ENCODE measurements around the gene FRY.

FRY gene

DNA sequence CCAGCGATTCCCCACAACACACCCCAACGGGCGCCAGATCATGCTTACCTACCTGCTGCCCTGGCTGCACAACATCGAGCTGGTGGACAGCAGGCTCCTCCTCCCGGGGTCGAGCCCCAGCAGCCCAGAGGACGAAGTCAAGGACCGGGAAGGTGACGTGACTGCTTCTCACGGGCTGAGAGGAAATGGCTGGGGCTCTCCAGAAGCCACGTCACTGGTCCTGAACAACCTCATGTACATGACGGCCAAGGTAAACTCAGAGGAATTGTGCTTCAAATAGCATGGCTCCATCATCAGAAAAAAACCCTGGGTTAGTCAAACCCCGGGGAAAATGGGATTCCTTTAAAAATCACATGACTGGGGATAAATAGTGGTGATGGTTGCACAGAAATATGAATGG is 177.3 kb downstream of the FRY start:
- in situ Hi-C loops (cut with HindIII; ENCODE audit: low sequenced_read_pairs), result no loop called here

- in situ Hi-C loops (cut with HindIII; ENCODE audit: low sequenced_read_pairs), result no loop called here
Measured at GRCh38 chr13:32209652-32210051, 178.1 kb downstream of the FRY start.

GRCh38 chr13:32210101-32210500 is 178.5 kb downstream of the FRY start:
- in situ Hi-C loops (cut with HindIII; ENCODE audit: low sequenced_read_pairs), result no loop called here

DNA sequence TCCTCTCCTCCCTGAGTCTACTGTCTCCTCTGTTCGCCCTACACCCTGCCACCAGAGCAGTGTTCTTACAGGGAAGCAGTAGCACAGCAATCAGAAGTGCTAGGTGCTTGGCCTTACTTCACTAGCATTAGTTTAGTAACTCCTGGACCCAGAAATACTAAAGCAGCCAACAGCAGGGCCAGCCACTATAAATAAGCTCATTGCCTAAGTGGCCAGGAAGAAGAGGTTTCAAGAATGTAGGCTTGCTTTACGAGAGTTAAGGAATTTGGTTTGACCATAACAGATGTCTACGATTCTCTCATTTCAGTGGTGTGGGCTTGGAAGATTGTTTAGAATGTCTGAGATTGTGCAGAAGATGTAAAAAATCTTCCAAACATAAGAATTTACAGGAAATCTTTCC is 180.2 kb downstream of the FRY start:
- in situ Hi-C loops (cut with HindIII; ENCODE audit: low sequenced_read_pairs), result no loop called here

DNA sequence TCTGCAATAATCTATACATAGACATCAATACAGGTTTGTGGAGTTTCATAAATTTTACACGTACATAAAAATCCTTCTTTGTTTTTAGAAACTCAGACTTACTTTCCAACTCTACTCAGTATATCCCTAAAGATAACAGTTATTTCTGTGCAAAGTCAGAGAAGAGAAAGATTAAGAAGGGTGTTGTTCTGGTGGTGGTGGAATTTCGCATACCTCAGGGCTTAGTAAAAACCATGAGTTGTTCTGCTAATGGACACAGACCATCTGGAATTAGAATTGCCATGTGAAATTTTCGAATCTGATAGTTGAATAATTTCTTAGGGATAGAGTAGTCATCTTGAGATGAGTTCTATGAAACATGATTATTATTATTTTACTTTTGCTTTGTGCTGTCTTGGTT is 180.8 kb downstream of the FRY start:
- in situ Hi-C loops (cut with HindIII; ENCODE audit: low sequenced_read_pairs), result no loop called here

DNA sequence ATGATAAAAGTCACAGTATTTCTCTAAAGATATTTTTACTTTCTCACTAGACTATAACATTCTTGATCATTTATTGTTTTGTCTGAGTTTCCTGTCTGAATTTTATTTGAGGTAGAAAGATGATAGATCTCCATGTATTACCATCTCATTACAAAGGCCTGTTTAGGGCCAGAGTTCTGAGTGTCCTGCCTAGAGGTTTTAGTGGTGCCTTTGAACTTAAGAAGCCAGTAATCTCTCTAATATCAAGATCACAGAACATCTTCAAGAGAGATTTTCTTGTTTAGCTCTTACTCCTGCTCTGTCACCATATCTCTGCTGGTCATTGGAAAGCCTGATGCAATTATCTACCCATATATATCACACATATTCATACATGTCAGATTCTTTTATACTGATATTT is 182.1 kb downstream of the FRY start:
- in situ Hi-C loops (cut with HindIII; ENCODE audit: low sequenced_read_pairs), result no loop called here

DNA sequence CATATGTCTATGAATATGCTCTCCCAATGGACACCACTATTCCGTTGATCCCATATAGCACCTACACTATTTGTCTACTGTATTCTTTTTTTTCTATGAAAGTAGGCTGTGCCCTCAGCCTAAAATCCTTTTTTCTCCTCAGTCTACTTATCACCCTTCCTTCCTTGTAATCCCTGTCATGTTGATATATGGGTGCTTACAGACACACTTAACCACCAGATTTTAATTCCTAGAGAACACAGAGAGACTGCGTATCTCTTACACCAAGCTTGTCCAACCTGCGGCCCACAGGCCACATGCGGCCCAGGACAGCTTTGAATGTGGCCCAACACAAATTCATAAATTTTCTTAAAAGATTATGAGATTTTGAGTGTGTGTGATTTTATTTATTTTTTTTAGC is 182.5 kb downstream of the FRY start:
- in situ Hi-C loops (cut with HindIII; ENCODE audit: low sequenced_read_pairs), result no loop called here

- in situ Hi-C loops (cut with HindIII; ENCODE audit: low sequenced_read_pairs), result no loop called here
Measured at GRCh38 chr13:32216281-32216680, 184.7 kb downstream of the FRY start.

DNA sequence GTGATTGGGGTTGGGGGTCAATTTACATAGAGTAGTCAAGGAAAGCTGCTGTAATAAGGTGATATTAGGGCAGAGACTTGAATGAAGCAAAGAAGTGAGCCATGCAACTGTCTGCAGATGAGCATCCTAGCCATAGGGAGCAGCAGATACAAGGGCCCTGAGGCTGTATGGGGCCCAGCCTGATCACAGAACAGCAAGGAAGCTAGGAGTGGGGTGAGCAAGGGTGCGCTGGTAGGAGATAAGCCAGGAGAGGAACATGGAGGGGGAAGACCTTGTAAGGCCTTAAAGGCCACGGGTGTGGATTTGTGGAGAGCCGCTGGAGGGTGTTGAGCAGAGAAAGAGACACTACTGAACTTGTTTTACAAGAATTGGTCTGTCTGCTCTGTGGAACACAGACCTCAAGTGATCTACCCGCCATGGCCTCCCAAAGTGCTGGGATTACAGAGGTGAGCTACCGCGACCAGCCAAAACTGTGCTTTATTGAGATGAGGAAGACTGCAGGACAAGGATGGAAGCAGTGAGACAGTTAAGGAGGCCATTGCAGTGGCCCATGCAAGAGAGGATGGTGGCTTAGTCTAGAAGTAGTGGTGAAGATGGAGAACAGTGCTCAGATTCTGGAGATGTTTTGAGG is 190.6 kb downstream of the FRY start:
- in situ Hi-C loops (cut with HindIII; ENCODE audit: low sequenced_read_pairs), result no loop called here

DNA sequence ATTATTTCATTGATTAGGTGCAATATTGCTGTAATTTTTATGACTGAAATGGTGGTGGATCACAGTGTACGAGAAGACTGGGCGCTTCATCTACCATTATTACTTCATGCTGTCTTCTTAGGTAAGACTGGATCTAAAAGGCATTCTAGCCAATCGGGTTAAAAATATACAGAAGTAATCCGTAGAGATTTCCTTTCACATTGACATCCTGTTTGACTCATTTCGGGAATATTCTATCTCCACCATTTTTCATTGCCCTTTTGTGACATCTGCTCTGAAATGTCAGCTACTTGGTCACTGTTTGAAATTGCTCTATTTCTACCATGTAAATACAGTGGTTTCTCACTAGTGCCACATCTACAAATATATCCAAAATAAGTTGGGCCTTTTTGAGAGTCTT is 193.3 kb downstream of the FRY start:
- in situ Hi-C loops (cut with HindIII; ENCODE audit: low sequenced_read_pairs), result no loop called here

DNA sequence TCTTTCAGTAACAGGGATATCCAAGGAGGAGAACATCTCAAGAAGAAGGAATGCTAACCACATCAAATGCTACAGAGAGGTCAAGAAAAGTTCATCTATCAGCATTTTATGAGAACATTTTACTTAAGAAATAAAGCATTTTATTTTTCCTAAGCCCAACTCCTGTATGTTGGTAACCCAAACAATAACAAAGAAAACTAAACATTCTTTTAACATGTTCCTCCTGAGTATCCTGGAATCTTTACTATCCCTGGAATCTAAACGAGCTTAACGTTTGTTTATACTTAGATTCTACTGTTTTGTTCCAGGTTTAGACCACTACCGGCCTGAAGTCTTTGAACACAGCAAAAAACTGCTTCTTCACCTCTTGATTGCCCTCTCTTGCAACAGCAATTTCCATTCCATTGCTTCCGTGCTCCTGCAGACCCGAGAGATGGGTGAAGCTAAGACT is 193.9 kb downstream of the FRY start:
- in situ Hi-C loops (cut with HindIII; ENCODE audit: low sequenced_read_pairs), result no loop called here

DNA sequence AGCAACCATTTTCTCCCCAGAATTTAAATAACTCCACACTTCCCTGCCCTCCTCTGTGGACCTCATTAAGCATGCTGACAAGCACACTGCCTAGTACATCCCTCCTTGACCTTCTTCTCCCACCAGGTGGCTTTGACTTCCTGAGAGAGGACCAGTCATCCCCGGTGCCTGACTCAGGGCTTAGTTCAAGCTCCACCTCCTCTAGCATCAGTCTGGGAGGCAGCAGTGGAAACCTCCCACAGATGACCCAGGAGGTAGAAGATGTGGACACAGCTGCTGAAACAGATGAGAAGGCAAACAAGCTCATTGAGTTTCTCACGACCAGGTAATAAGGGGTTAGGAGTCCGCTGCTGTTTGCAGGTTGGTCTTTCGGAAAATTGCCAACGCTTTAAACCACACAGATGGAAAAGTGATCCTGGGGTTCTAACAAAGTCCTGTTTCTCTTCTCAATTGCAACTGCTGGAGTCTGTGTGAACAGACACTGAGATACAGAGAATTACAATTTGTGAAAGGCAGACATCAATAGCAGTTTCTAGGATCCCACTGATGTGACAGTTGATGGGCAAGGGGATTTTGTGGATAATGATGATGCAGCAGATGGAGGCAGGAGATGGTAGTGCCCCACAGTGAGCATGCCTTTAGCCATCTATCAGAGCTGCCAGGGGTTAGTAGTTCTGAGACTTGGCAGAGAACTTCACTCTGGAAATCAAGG is 196.9 kb downstream of the FRY start:
- in situ Hi-C loops (cut with HindIII; ENCODE audit: low sequenced_read_pairs), result no loop called here

GRCh38 chr13:32229443-32229842 is 197.9 kb downstream of the FRY start:
- in situ Hi-C loops (cut with HindIII; ENCODE audit: low sequenced_read_pairs), result no loop called here

DNA sequence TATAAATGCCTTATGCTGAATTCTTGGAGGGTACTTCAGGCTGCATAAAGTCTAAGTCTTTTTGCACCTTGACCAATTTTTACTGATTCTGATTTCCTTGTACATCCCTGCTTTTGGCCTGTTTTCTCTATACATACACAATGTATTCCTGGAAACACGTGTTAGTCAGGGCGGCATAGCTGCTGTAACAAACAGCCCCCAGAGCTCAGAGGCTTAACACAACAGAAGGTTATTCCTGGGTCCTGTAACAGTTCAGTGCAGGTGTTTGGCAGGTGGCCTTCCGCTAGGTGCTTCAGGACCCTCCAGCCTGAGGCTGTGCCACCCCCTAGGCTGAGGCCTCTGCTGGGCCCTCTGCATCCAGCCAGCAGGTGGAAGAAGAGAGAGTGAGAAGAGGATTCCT is 200.7 kb downstream of the FRY start:
- in situ Hi-C loops (cut with HindIII; ENCODE audit: low sequenced_read_pairs), result no loop called here

DNA sequence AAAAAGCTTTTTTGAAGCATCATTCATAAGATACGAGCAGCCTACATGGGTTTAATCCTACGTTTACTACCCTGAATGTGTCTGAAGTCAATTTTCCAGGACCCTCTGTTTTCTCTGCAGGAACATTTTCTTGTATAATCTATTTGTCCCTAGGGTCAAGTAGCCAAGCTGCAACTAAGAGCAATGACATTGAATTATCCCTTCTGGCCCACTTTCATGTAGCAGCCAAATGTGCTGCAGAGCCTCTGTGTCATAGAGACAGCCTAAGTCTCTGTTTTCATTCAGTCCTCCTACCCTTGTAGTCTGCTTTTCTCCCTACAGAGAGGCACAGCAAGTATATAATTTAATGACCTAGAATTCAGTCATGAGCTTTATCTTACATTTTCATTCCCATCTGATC is 201.5 kb downstream of the FRY start:
- in situ Hi-C loops (cut with HindIII; ENCODE audit: low sequenced_read_pairs), result no loop called here

DNA sequence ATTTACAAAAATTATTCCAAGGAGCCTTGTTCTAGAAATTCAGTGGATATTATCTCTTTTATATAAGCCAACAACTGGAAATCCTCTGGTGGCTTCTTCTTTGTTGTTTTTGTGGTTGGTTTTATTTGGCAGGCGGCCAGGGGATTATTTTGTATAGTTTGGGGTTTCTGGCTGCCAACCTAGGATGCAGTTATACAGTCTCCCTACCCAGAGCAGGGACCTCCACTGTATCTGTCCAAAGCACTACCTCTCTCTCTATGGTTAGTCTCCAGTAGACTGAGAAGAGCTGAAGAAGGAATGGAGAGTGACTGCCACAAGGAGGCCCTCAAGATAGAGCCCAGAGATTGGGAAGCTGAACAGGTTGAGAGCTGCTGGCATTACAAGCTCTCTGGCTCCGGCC is 203.3 kb downstream of the FRY start:
- in situ Hi-C loops (cut with HindIII; ENCODE audit: low sequenced_read_pairs), result no loop called here

- in situ Hi-C loops (cut with HindIII; ENCODE audit: low sequenced_read_pairs), result no loop called here
Measured at GRCh38 chr13:32237681-32238080, 206.1 kb downstream of the FRY start.

DNA sequence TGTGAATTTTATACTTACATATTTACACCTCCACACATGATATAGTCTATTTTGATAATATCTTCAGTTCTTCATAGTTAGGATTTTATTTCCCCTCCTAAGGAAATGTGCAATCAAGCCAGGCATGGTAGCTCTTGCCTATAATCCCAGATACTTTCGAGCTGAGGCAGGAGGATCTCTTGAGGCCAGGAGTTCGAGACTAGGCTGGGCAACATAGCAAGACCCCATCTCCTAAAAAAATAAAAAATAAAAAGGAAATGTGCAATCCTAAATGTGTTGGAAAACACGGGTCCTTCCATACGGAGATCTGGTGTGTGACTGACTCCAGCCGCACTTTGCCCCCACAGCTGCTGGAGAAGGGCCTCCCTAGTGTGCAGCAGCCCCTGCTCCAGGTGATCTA is 212.1 kb downstream of the FRY start:
- in situ Hi-C loops (cut with HindIII; ENCODE audit: low sequenced_read_pairs), result no loop called here

- in situ Hi-C loops (cut with HindIII; ENCODE audit: low sequenced_read_pairs), result no loop called here
Measured at GRCh38 chr13:32245555-32245954, 214.0 kb downstream of the FRY start.

DNA sequence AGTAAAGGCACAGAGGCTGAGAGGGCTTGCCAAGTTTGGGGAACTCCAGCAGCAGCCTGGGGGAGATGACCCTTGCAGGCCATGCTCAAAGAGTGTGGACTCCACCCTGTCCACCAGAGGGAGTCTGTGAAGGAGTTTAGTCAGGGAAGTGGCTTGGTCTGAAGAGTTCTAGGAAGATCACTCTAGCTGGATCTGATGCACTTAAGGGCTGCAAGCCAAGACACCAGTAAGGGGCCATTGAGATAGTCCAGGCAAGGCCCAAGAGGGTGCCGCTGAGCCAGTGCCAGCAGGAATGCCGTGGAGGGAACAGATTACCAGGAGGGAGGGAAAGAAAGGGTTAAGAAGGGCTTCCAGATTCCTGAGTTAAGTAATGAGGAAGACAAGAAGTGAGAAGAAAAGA is 214.9 kb downstream of the FRY start:
- in situ Hi-C loops (cut with HindIII; ENCODE audit: low sequenced_read_pairs), result no loop called here

GRCh38 chr13:32247887-32248286 is 216.3 kb downstream of the FRY start:
- in situ Hi-C loops (cut with HindIII; ENCODE audit: low sequenced_read_pairs), result no loop called here

DNA sequence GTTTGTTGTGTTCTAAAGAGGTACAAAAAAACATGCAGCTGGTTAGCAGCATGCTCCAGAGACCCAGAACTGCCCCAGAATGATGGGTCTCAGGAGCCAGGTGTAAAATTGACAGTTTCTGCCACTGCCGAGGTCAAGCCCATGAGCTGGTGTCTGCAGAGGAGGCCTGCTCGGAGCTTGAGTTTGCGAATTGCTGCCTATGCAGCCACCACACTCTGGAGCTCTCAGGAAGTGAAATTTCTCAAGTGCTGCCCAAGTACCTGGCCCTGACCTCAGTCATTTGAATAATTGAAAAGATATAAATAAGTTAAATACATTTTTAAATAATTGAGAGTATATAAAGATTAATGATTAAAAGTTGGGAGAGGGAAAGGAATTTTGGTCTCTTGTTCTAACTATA is 217.2 kb downstream of the FRY start:
- in situ Hi-C loops (cut with HindIII; ENCODE audit: low sequenced_read_pairs), result no loop called here

Measured in DLD1 (cell line).